Upper lobe of right lung (tissue), 1 donor: Measurements from ENCODE around the gene MSMP. TPM values are rescaled to one million over a fixed set of nuclear protein-coding genes. Genes with fewer than 3 reads are reported as not detected.

Experiments used
- ATAC-seq: fragments of 200-7000 bp; cut with Tn5 transposase; one replicate; pipeline ENCODE4 v1.9.1; 2020; ENCODE audit warnings: mild to moderate bottlenecking, moderate library complexity
- DNase-seq: peaks from one replicate; pipeline ENCODE4 v3.0.0-alpha.2; 2020
- H3K27ac ChIP-seq: fragments of 200-600 bp; one replicate; pipeline ENCODE4 v1.8.0; 2022
- H3K27me3 ChIP-seq: fragments of 200-600 bp; one replicate; pipeline ENCODE4 v1.8.0; 2022; ENCODE audit warnings: mild to moderate bottlenecking
- H3K36me3 ChIP-seq: fragments of 200-600 bp; one replicate; pipeline ENCODE4 v1.8.0; 2022
- H3K4me1 ChIP-seq: fragments of 200-600 bp; one replicate; pipeline ENCODE4 v1.8.0; 2022
- H3K4me3 ChIP-seq: fragments of 200-600 bp; one replicate; pipeline ENCODE4 v1.8.0; 2022; ENCODE audit warnings: mild to moderate bottlenecking
- H3K9me3 ChIP-seq: fragments of 200-600 bp; one replicate; pipeline ENCODE4 v1.8.0; 2022
- intact Hi-C: fragments of 100-400 bp; cut with DNase I; formaldehyde crosslinking; loops from one replicate; pipeline ENCODE4 v1.11.0; 2022
- total RNA-seq: library from RNA; stranded (reverse); fragmentation: NEBNext Ultra II Directional; extraction: Animal tissue kit (Norgen Biotek cat#: 25700); gene quantifications from one replicate; pipeline ENCODE4 v1.2.1, GENCODE V29; 2021
- TF ChIP-seq, protein P1 (sequence below): fragments of 200-600 bp; IDR thresholded peaks from one replicate; pipeline ENCODE4 v1.8.0; 2022; ENCODE audit warnings: antibody characterized with exemption
- donor health status: DM: no; HTN: yes; CAD: no; lungs with severe emphysema.

Gene MSMP
- total RNA-seq, 1 donor from 2014 or later = not detected

DNA sequence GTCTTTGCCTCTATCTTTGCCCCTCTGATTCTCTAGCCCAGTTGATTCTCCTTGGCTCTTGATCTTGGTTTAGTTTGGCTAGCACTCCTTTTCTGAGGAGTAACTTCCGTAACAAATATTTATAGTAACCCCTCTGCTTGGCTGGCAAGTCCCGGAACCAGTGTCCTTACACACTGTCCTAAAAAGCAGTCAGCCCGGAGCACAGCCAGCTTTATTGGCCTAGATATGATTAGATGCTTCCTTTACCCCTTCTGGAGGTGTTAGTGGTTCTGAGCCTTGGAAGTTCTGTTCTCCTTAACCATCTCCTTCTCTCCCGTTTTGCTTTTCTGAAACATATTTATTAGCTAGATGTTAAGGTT lies 17.0 kb upstream of the MSMP start:
- peak overlapping the region; percentile 53 for H3K27ac ChIP-seq
- H3K4me3 ChIP-seq = peak overlapping the region; percentile 8
- TF ChIP-seq, protein P1, sequence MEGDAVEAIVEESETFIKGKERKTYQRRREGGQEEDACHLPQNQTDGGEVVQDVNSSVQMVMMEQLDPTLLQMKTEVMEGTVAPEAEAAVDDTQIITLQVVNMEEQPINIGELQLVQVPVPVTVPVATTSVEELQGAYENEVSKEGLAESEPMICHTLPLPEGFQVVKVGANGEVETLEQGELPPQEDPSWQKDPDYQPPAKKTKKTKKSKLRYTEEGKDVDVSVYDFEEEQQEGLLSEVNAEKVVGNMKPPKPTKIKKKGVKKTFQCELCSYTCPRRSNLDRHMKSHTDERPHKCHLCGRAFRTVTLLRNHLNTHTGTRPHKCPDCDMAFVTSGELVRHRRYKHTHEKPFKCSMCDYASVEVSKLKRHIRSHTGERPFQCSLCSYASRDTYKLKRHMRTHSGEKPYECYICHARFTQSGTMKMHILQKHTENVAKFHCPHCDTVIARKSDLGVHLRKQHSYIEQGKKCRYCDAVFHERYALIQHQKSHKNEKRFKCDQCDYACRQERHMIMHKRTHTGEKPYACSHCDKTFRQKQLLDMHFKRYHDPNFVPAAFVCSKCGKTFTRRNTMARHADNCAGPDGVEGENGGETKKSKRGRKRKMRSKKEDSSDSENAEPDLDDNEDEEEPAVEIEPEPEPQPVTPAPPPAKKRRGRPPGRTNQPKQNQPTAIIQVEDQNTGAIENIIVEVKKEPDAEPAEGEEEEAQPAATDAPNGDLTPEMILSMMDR = no peak
- ATAC-seq (peak; percentile 68), DNase-seq (no peak)
- intact Hi-C loops = no loop called here
- no peaks in the 10 kb centered on the region for H3K9me3 ChIP-seq
- no peaks in the 10 kb centered on the region for H3K27me3 ChIP-seq
- peaks cover 19% of the 10 kb centered on the region for H3K4me1 ChIP-seq
- no peaks in the 10 kb centered on the region for H3K36me3 ChIP-seq

DNA sequence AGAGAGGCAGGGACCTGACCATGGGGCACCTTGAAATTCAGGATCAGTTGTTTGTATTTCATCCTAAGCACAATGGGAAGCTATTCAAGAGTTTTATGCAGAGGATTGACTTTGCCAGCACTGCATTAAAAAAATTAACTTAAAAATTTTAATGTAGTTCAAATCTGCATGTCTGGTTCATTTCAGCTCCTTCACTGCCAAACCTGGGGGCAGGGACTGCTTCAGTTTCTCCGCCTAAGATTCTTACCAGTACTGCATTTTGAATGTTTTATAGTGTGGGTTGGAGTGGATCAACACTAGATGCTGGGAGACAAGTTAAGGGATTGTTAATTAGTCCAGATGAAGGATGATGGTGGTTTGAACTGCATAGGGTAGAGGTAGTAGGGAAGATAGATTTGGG lies 15.7 kb upstream of the MSMP start:
- Histone ChIP-seq H3K27ac (no peak overlapping the region), H3K9me3 (no peaks in the 10 kb centered on the region), H3K36me3 (no peaks in the 10 kb centered on the region), H3K27me3 (no peaks in the 10 kb centered on the region), H3K4me1 (peaks cover 19% of the 10 kb centered on the region), H3K4me3 (no peak overlapping the region)
- TF ChIP-seq, protein P1 = no peak
- intact Hi-C loops = no loop called here
- DNase-seq (no peak), ATAC-seq (no peak)

DNA sequence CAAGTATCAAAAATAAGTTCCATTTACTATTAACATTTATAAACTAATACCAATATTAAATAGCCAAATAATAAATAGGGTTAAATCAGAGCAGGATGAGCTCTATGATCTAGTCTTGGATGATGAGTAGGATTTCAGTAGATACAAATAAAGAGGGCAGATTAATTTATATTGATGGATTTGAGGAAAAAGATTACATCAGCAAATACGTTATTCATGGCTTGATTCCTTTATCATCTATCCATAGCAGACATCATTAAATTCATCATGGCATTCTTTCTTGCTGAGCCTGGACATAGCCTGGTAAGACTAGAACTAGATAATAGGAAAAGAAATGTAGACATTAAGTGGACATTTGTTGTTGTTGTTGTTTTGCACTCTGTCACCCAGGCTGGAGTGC lies 13.4 kb upstream of the MSMP start:
- no peaks in the 10 kb centered on the region for H3K27me3 ChIP-seq
- no peak for ATAC-seq
- TF ChIP-seq, protein P1 = no peak

DNA sequence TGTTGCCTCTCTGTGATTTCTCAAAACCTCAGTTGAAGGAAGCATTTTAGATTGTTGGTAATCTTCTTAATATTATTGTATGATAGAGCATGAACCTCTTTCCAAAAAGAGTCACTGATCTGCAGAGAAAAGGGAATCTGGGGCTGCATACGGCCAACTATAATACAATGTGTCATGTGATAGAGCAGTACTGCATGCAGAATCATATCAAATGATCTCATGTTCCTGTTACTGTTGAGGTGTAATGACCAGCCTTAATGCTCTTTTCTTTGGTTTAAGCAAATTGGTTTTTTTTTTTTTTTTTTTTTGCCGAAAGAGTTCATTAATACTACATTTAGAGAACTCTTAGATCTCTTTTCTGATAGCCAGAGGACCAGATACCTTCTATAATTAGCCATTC lies 12.9 kb upstream of the MSMP start:
- ATAC-seq = no peak
- H3K4me3 ChIP-seq = no peak overlapping the region

More for the DNA sequence above, 13.4 kb upstream of the MSMP start:
- peaks cover 19% of the 10 kb centered on the region for H3K4me1 ChIP-seq
- intact Hi-C loops = no loop called here
- H3K27ac ChIP-seq = no peak overlapping the region
- H3K36me3 ChIP-seq = no peaks in the 10 kb centered on the region
- H3K4me3 ChIP-seq = no peak overlapping the region
- no peaks in the 10 kb centered on the region for H3K9me3 ChIP-seq
- no peak for DNase-seq

DNA sequence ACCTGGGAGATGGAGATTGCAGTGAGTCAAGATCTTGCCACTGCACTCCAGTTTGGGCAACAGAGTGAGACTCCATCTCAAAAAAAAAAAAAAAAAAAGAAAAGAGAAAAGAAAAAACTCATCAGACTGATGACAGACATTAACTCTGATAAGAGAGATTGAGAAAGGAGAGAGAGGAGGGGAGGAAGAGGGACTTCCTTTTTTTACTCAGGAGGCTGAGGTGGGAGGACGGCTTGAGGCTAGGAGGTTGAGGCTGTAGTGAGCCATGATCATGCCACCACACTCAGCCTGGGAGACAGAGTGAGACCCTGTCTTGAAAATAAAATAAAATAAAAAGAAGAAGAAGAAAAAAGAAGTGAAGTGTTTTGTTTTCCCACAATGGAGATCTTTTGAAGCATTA lies 9.7 kb upstream of the MSMP start:
- H3K27me3 ChIP-seq = no peaks in the 10 kb centered on the region
- TF ChIP-seq, protein P1 = no peak
- H3K36me3 ChIP-seq = no peaks in the 10 kb centered on the region
- ATAC-seq = no peak
- intact Hi-C loops = no loop called here
- H3K27ac ChIP-seq = no peak overlapping the region
- no peak for DNase-seq
- H3K4me3 ChIP-seq = no peak overlapping the region
- peaks cover 3% of the 10 kb centered on the region for H3K4me1 ChIP-seq
- no peaks in the 10 kb centered on the region for H3K9me3 ChIP-seq

More for the DNA sequence above, 12.9 kb upstream of the MSMP start:
- Histone ChIP-seq H3K27me3 (no peaks in the 10 kb centered on the region), H3K36me3 (no peaks in the 10 kb centered on the region), H3K9me3 (no peaks in the 10 kb centered on the region), H3K4me1 (peaks cover 16% of the 10 kb centered on the region), H3K27ac (no peak overlapping the region)
- TF ChIP-seq, protein P1 = no peak
- DNase-seq = no peak
- intact Hi-C loops = no loop called here

DNA sequence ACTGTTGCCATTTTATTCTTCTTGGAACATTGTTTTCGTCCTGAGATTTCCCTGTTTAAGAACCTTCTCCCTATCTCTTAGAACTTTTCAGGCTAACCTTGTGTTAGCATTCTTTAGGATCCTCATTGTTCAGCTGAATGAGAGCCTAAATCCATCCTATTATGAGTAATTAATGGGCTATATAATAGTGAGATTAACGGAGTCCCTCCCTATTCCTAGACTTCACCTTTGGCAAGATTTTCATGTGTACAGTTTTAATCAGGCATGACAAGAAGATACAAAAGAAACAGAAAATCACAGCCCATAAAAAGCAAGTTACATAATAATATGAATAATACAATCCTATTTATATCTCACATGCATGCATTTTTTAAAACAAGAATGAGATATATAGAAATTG lies 9.1 kb upstream of the MSMP start:
- intact Hi-C loops = no loop called here
- Histone ChIP-seq H3K27ac (no peak overlapping the region), H3K27me3 (no peaks in the 10 kb centered on the region), H3K36me3 (no peaks in the 10 kb centered on the region), H3K4me3 (no peak overlapping the region), H3K9me3 (no peaks in the 10 kb centered on the region), H3K4me1 (peaks cover 9% of the 10 kb centered on the region)
- TF ChIP-seq, protein P1 = no peak
- ATAC-seq (no peak), DNase-seq (no peak)
